Iris pigment epithelial cell (primary cell): ENCODE data around the gene NAA10.
A peak's percentile ranks its signal among the peaks of the same experiment; 100 is the strongest.
"Not testable (repeated sequence)": the region's sequence is repeated elsewhere in the genome, so short reads cannot be mapped to it uniquely, and the experiment has no call there.

Experiments
- DNase-seq: peaks from one replicate; pipeline ENCODE4 v3.0.0-alpha.2; 2011; ENCODE audit warnings: low read depth

Gene NAA10

DNA sequence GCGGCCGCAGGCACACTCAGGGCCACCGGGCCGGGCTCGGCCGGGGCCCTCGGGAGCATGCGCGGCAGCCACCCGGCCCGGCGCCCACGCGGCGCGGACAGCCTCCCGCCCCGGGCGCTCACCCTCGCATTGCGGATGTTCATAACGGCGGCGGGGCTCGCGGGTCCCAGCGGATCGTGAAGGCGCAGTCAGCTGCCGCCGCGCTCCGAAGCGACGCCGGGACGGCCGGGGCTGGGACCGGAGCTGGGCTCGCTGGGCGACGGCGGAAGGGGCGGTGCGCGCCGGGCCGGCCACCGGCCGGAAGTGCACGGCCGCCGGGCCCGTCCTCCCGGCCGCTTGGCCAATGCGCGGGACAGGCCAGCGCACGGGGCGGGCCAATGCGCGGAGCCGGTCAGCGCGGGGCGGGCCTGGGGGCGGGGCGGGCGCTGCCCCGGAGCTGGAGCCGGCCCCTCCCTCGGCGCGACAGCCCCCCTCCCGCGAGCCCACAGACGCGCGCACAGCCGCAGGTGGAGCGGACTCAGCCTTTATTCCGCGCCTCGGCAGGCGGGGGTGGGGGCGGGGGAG is at the start of gene NAA10:
Gene NAA10, minus strand, starts transcription at position 276 of the 564 bp plus-strand sequence. Its CDS starts 133 bp downstream, at position 143.
- DNase-seq: peak; percentile 73

- no peak for DNase-seq
Measured at GRCh38 chrX:153983321-153983801, 48.5 kb upstream of the NAA10 start.

GRCh38 chrX:153981771-153982533 is 47.1 kb upstream of the NAA10 start:
- DNase-seq: peak; percentile 71

- DNase-seq: no peak
Measured at GRCh38 chrX:153981231-153981630, 46.4 kb upstream of the NAA10 start.

GRCh38 chrX:153980394-153980793 is 45.6 kb upstream of the NAA10 start:
- not testable (repeated sequence) for DNase-seq

DNA sequence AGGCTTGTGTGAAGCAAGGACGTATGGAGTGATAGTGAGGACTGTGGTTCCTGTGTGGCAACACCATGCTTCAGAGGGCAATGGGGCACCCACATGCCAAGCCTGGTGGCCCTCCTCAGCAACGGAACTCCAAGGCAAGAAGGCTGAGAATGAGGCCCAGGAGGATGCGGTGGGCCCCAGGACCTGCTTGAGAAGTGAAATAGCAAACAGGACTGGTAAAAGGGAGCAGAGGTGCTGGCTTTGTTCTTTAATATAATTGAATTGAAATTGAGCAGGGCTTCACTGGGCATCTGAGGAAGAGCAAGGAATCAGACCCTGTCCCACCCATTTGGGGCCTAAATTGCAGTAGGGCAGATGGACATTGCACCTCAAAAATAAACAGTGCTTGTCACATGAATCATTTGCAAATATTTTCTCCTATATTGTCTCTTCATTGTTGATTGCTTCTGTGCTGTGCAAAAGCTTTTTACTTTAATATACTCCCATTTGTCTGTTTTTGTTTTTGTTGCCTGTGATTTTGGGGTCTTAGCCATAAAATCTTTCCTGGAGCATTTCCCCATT is 40.0 kb upstream of the NAA10 start:
- no peak for DNase-seq

GRCh38 chrX:153974003-153974725 is 39.3 kb upstream of the NAA10 start:
- DNase-seq: no peak

- peak; percentile 36 for DNase-seq
Measured at GRCh38 chrX:153973127-153974002, 38.5 kb upstream of the NAA10 start.

- DNase-seq: peak; percentile 80
Measured at GRCh38 chrX:153972368-153973126, 37.7 kb upstream of the NAA10 start, which contains the start of gene TMEM187. TMEM187 (plus strand) TSS chrX:153972754; CDS start chrX:153982063, 9,309 bp downstream.

DNA sequence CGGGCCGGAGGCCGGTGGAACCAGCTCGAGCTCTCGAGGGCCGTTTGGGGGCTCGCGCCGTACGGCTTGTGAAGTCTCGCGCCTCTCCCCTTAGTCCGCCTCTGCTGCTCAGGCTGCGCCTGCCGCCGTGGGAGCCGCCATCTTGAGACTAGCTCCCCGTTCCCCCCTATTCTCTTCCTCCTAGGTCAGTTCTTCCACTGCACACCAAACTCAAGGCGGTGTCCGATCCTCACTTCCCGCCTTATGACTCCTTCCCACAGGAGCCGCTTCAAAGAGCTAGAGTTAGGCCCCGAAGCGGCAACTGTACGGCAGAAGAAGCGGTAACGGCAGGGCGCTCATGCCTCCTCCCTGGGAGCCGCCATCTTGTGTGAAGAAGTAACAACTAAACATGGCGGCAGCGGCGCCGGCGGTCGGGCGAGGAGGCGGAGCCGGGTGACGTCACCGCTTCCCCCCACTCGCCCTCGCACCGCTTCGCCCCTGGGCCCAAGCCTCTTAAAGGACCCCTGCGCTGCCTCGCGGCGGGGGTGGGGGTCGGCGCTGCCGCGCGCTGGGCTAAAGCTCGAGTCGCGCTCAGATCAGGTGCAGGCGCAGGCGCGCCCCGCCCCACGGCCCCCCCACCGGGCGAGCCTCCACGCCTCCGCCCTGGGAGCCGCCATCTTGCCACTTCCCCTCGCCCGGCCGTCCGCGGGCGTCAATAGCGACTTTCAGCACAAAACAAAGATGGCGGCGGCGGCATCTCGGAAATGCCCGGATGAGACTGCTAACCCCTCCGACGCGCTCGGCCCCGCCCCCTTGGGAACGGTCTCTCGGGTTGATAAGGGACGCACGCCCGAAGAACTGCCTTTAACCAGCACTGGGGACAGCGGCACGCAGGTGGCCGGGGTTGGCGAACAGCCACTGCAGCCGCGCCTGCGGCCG is 36.9 kb upstream of the NAA10 start, which contains the start of gene HCFC1:
Gene HCFC1, minus strand, starts transcription at position 369 of the 918 bp plus-strand sequence. CDS start 978 bp downstream, outside the sequence.
- DNase-seq: peak; percentile 86

GRCh38 chrX:153971124-153971449 is 36.2 kb upstream of the NAA10 start:
- peak; percentile 92 for DNase-seq

DNA sequence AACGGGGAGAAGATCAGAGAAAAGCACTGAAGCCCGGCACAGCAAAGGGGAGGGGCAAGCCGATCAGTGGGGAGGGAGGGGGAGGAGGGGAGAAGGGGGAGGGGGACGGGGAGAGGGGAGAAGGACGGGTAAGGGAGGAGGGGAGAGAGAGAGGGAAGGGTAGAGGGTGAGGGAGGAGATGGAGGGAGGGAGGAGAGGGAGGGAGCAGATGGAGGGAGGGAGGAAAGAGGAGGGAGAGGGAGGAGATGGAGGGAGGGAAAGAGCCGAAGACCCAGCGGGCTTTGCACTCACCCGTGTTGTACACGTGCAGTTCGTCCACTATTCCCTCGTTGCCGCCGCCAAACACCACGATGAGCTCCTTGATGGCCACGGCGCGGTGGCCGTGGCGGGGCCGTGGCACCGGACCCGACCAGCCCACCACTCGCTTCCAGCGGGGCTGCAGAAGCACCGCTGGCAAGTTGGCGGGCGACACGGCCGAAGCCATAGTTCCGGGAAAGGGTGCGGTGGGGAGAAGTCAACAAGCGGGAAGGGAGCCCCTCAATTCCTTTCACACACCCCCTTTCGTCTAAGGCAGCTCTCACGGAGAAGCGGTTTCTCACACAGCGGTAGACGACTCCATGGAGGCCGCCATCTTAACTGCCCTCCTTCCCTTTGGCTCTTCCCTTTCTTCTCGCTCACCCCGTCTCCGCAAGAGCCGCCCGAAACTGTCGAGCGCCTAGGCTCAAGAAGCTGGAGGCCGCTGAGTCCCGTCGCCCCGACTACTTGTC is 35.7 kb upstream of the NAA10 start:
- DNase-seq: peak; percentile 70

GRCh38 chrX:153969904-153970356 is 35.1 kb upstream of the NAA10 start:
- DNase-seq: peak; percentile 41

DNA sequence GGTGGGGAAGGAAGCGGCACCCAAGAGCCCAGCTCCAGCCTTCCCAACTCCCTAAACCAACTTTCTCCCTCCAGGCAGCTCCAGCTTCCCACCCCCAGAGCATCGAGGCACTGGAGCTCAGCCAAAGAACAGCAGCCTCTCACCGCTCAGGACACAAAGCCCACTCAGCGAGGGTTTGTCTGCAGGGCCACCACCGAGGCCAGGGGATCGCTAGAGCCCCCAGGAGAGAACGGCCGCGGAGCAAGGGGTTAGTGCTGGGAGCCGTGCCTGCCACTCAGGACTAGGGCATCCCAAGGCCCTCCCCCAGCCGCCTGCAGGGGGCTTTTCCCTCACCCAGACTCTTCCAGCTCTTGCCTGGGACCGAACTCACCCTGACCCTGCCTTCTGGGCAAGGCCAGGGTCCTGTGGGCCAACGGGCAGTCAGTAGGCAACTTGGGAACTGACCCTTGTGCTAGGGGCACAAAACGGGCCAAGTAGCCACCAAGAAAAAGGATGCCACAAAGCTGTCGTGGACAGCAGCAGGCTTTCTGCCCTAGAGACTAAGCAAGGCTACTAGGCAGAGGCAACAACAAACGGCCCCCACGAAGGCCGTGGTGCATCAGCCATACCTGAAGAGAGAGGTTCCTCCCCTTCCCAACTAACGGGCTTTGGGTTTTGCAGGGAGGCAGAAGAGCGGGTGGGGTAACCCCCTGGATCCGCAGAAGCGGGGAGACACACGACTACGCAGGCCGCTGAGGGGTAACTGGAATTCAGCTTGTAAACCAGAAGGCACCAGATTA is 34.5 kb upstream of the NAA10 start:
- no peak for DNase-seq

- DNase-seq: peak; percentile 32
Measured at GRCh38 chrX:153968754-153969124, 33.9 kb upstream of the NAA10 start.

DNA sequence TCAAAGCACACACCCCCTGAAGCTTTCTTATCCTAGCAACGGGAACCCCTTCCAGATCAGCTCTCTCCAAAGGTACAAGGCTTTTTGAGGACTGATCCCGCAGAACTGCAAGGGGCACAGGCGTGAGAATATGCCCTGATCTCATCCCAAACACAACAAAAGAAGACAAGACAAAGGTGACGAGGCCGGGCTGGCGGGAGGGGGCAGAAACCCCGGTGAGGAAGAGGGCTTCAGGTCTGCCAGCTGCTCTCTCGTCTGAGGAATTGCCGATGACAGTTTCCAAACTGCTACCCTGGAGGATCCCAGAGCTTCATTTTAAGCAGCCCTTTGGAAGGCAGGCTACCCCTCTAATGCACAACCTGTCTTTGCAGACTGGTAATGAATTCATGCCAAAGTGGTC is 33.4 kb upstream of the NAA10 start:
- no peak for DNase-seq

- no peak for DNase-seq
Measured at GRCh38 chrX:153967536-153968224, 32.8 kb upstream of the NAA10 start.
